Mesenchymal stem cell (in vitro differentiated cells and primary cell): ENCODE measurements around the gene KPNA1.

Source experiments
- DNase-seq: peaks from one replicate; pipeline ENCODE4 v3.0.0-alpha.2; 2013
- H2AFZ ChIP-seq: one replicate; pipeline ENCODE4 v1.6.1; 2013; ENCODE audit warnings: low read depth, mild to moderate bottlenecking, control low read depth, inconsistent platforms, low read length, moderate library complexity
- H2AK5ac ChIP-seq: 2 replicates; pipeline ENCODE4 v1.6.1; 2013; ENCODE audit warnings: low read length, moderate library complexity, mild to moderate bottlenecking, inconsistent platforms; ENCODE audit not compliant: severe bottlenecking
- H2BK120ac ChIP-seq: one replicate; pipeline ENCODE4 v1.6.1; 2013; ENCODE audit warnings: low read depth, mild to moderate bottlenecking, inconsistent platforms, low read length, moderate library complexity
- H2BK12ac ChIP-seq, 2 experiments: one replicate each; pipeline ENCODE4 v1.6.1; 2013; ENCODE audit warnings: inconsistent platforms in 2 of 2, low read length in 2 of 2, mild to moderate bottlenecking in 2 of 2, moderate library complexity in 2 of 2, control low read depth in 1 of 2
- H2BK15ac ChIP-seq: one replicate; pipeline ENCODE4 v1.6.1; 2013; ENCODE audit warnings: mild to moderate bottlenecking, low read depth, inconsistent platforms; ENCODE audit not compliant: poor library complexity, severe bottlenecking
- H2BK5ac ChIP-seq: 2 replicates; pipeline ENCODE4 v1.6.1; 2013; ENCODE audit warnings: low read depth, mild to moderate bottlenecking, low read length, control low read depth, inconsistent platforms; ENCODE audit not compliant: poor library complexity, severe bottlenecking
- H3K14ac ChIP-seq, 2 experiments: one replicate each; pipeline ENCODE4 v1.6.1; 2013; ENCODE audit warnings: inconsistent platforms in 2 of 2, low read length in 2 of 2, control low read depth in 1 of 2, mild to moderate bottlenecking in 1 of 2, moderate library complexity in 1 of 2
- H3K18ac ChIP-seq, 2 experiments: one replicate each; pipeline ENCODE4 v1.6.1; 2013; ENCODE audit warnings: inconsistent platforms in 2 of 2, low read length in 2 of 2, control low read depth in 1 of 2, low read depth in 1 of 2, mild to moderate bottlenecking in 1 of 2
- H3K23ac ChIP-seq, 2 experiments: one replicate each; pipeline ENCODE4 v1.6.1; 2013; ENCODE audit warnings: inconsistent platforms in 2 of 2, low read length in 2 of 2, mild to moderate bottlenecking in 2 of 2, moderate library complexity in 2 of 2, control low read depth in 1 of 2
- H3K27ac ChIP-seq: 2 replicates; pipeline ENCODE4 v1.5.1; 2013; ENCODE audit warnings: mild to moderate bottlenecking, moderate library complexity, low read length, control low read depth, inconsistent platforms; ENCODE audit not compliant: poor library complexity, severe bottlenecking
- H3K27me3 ChIP-seq, 2 experiments: 2 replicates each; pipeline versions ENCODE4 v1.6.1 to v1.7.0; 2013; ENCODE audit warnings: low read length in 2 of 2, mild to moderate bottlenecking in 2 of 2, moderate library complexity in 2 of 2, control low read depth in 1 of 2, inconsistent platforms in 1 of 2; ENCODE audit not compliant: control insufficient read depth in 1 of 2, insufficient read depth in 1 of 2
- H3K36me3 ChIP-seq, 2 experiments: 2 replicates each; pipeline versions ENCODE4 v1.6.1 to v1.7.0; 2013; ENCODE audit warnings: low read length in 2 of 2, control low read depth in 1 of 2, inconsistent platforms in 1 of 2, low read depth in 1 of 2, mild to moderate bottlenecking in 1 of 2; ENCODE audit not compliant: insufficient read depth in 2 of 2, control insufficient read depth in 1 of 2
- H3K4ac ChIP-seq, 2 experiments: one replicate each; pipeline ENCODE4 v1.6.1; 2013; ENCODE audit warnings: inconsistent platforms in 2 of 2, low read length in 2 of 2, mild to moderate bottlenecking in 2 of 2, moderate library complexity in 2 of 2, control low read depth in 1 of 2, low read depth in 1 of 2
- H3K4me1 ChIP-seq: 2 replicates; pipeline ENCODE4 v1.6.1; 2013; ENCODE audit warnings: low read depth, low read length, control low read depth; ENCODE audit not compliant: control insufficient read depth, insufficient read depth
- H3K4me2 ChIP-seq: 2 replicates; pipeline ENCODE4 v1.6.1; 2013; ENCODE audit warnings: low read length, mild to moderate bottlenecking, inconsistent platforms; ENCODE audit not compliant: poor library complexity, severe bottlenecking
- H3K4me3 ChIP-seq, 2 experiments: 2 replicates each; pipeline versions ENCODE4 v1.5.1 to v1.7.0; 2013; ENCODE audit warnings: low read length in 2 of 2, mild to moderate bottlenecking in 2 of 2, control low read depth in 1 of 2, low read depth in 1 of 2; ENCODE audit not compliant: insufficient read depth in 1 of 2
- H3K79me1 ChIP-seq: replicated peaks from 2 replicates; pipeline ENCODE4 v1.6.1; 2013; ENCODE audit warnings: mild to moderate bottlenecking, control low read depth, low read length, inconsistent platforms; ENCODE audit not compliant: poor library complexity, severe bottlenecking
- H3K9ac ChIP-seq: 2 replicates; pipeline ENCODE4 v1.7.0; 2013; ENCODE audit warnings: mild to moderate bottlenecking, low read length, moderate library complexity
- H3K9me3 ChIP-seq: 2 replicates; pipeline ENCODE4 v1.7.0; 2013; ENCODE audit warnings: mild to moderate bottlenecking, low read length; ENCODE audit not compliant: control insufficient read depth
- H4K8ac ChIP-seq: one replicate; pipeline ENCODE4 v1.6.1; 2013; ENCODE audit warnings: inconsistent platforms, mild to moderate bottlenecking, low read length, moderate library complexity
- H4K91ac ChIP-seq: one replicate; pipeline ENCODE4 v1.6.1; 2013; ENCODE audit warnings: mild to moderate bottlenecking, low read length, inconsistent platforms
- WGBS: methylation state at CpG from one replicate; pipeline ENCODE4 v1.1.7; 2013; ENCODE audit warnings: mixed read lengths; 5-methylcytosine and 5-hydroxymethylcytosine counted together

The KPNA1 gene

GRCh38 chr3:122557356-122557755 is 42.6 kb upstream of the KPNA1 start:
- Histone ChIP-seq H3K4me1 (peaks cover 3% of the 10 kb centered on the region), H2BK120ac (no peak overlapping the region), H2BK15ac (no peak overlapping the region), H3K23ac (no peak overlapping the region), H3K9me3 (no peaks in the 10 kb centered on the region), H4K8ac (no peak overlapping the region), H3K27ac (no peak overlapping the region), H3K14ac (no peak overlapping the region), H2BK5ac (no peak overlapping the region), H4K91ac (no peak overlapping the region), H3K36me3 (peaks cover 9 to 77% of the 10 kb centered on the region in 2 experiments), H3K18ac (no peak overlapping the region), H2AK5ac (no peak overlapping the region), H2BK12ac (no peak overlapping the region), H2AFZ (no peak overlapping the region), H3K27me3 (no peaks in the 10 kb centered on the region), H3K4me3 (no peak overlapping the region), H3K4ac (no peak overlapping the region), H3K9ac (no peak overlapping the region), H3K4me2 (no peak overlapping the region), H3K79me1 (peaks cover 10% of the 10 kb centered on the region)
- WGBS = 91% methylated on average over 5 of the region's 5 CpGs
- no peak for DNase-seq

GRCh38 chr3:122555275-122556071 is 40.7 kb upstream of the KPNA1 start:
- no peaks in the 10 kb centered on the region for H3K9me3 ChIP-seq
- peaks cover 7% of the 10 kb centered on the region for H3K79me1 ChIP-seq
- no peak overlapping the region for H2BK15ac ChIP-seq
- H3K27ac ChIP-seq = peak overlapping the region; percentile 35
- H2BK120ac ChIP-seq = no peak overlapping the region
- no peak overlapping the region for H3K9ac ChIP-seq
- no peak overlapping the region for H4K8ac ChIP-seq
- 90% methylated on average over 5 of the region's 6 CpGs for WGBS
- H2AK5ac ChIP-seq = no peak overlapping the region
- no peak overlapping the region for H3K4me3 ChIP-seq
- no peak overlapping the region for H3K23ac ChIP-seq
- no peak overlapping the region for H2AFZ ChIP-seq
- no peak overlapping the region for H2BK12ac ChIP-seq
- no peaks in the 10 kb centered on the region for H3K27me3 ChIP-seq
- DNase-seq = no peak
- no peak overlapping the region for H3K4ac ChIP-seq
- no peak overlapping the region for H3K14ac ChIP-seq
- H3K4me1 ChIP-seq = peaks cover 3% of the 10 kb centered on the region
- no peak overlapping the region for H3K4me2 ChIP-seq
- H2BK5ac ChIP-seq = no peak overlapping the region
- peaks cover 15 to 96% of the 10 kb centered on the region in 2 experiments for H3K36me3 ChIP-seq
- H3K18ac ChIP-seq = no peak overlapping the region
- H4K91ac ChIP-seq = no peak overlapping the region

- H4K8ac ChIP-seq = no peak overlapping the region
- no peak overlapping the region for H2AK5ac ChIP-seq
- H3K4me2 ChIP-seq = no peak overlapping the region
- no peaks in the 10 kb centered on the region for H3K9me3 ChIP-seq
- H2AFZ ChIP-seq = no peak overlapping the region
- H3K27ac ChIP-seq = no peak overlapping the region
- WGBS = 100% methylated on average over 1 of the region's 3 CpGs
- no peak overlapping the region for H3K18ac ChIP-seq
- peaks cover 3% of the 10 kb centered on the region for H3K4me1 ChIP-seq
- no peak overlapping the region for H2BK5ac ChIP-seq
- peaks cover 6% of the 10 kb centered on the region for H3K79me1 ChIP-seq
- no peak overlapping the region for H4K91ac ChIP-seq
- H2BK120ac ChIP-seq = no peak overlapping the region
- no peak for DNase-seq
- peaks cover 15 to 98% of the 10 kb centered on the region in 2 experiments for H3K36me3 ChIP-seq
- H2BK12ac ChIP-seq = no peak overlapping the region
- H3K14ac ChIP-seq = no peak overlapping the region
- H3K23ac ChIP-seq = no peak overlapping the region
- H3K27me3 ChIP-seq = no peaks in the 10 kb centered on the region
- H3K9ac ChIP-seq = no peak overlapping the region
- no peak overlapping the region for H3K4ac ChIP-seq
- no peak overlapping the region for H3K4me3 ChIP-seq
- H2BK15ac ChIP-seq = no peak overlapping the region
These were observed 38.4 kb upstream of the KPNA1 start for GRCh38 chr3:122553171-122553570.

- H3K4ac ChIP-seq = no peak overlapping the region
- H2BK15ac ChIP-seq = no peak overlapping the region
- no peaks in the 10 kb centered on the region for H3K27me3 ChIP-seq
- H3K9ac ChIP-seq = no peak overlapping the region
- no peak overlapping the region for H2BK12ac ChIP-seq
- no peak overlapping the region for H2AK5ac ChIP-seq
- H3K4me3 ChIP-seq = no peak overlapping the region
- no peak overlapping the region for H3K4me2 ChIP-seq
- no CpG with 5 or more reads among the region's 1 CpG for WGBS
- H4K8ac ChIP-seq = no peak overlapping the region
- H3K27ac ChIP-seq = no peak overlapping the region
- no peak overlapping the region for H3K23ac ChIP-seq
- no peak overlapping the region for H3K18ac ChIP-seq
- H2AFZ ChIP-seq = no peak overlapping the region
- H3K14ac ChIP-seq = no peak overlapping the region
- DNase-seq = no peak
- H3K36me3 ChIP-seq = peaks cover 9 to 91% of the 10 kb centered on the region in 2 experiments
- H2BK120ac ChIP-seq = no peak overlapping the region
- no peak overlapping the region for H2BK5ac ChIP-seq
- H4K91ac ChIP-seq = no peak overlapping the region
- no peaks in the 10 kb centered on the region for H3K4me1 ChIP-seq
- no peaks in the 10 kb centered on the region for H3K9me3 ChIP-seq
- H3K79me1 ChIP-seq = peaks cover 2% of the 10 kb centered on the region
These were observed 33.9 kb upstream of the KPNA1 start for GRCh38 chr3:122548619-122549018.
